Lower lobe of right lung (tissue), 2 donors: ENCODE results near the gene PIK3R3. TPM values are rescaled to one million over a fixed set of nuclear protein-coding genes. Genes with fewer than 3 reads are reported as not detected.

Experiments
- ATAC-seq, 2 donors: fragments of 200-7000 bp; cut with Tn5 transposase; one replicate each; pipeline ENCODE4 v1.9.1; 2020 to 2022; ENCODE audit warnings: mild to moderate bottlenecking in 2 of 2, moderate library complexity in 2 of 2
- DNase-seq: peaks from one replicate; pipeline ENCODE4 v3.0.0-alpha.2; 2020
- H3K27ac ChIP-seq: fragments of 200-600 bp; one replicate; pipeline ENCODE4 v1.8.0; 2022
- H3K27me3 ChIP-seq: fragments of 200-600 bp; one replicate; pipeline ENCODE4 v1.8.0; 2022; ENCODE audit warnings: low read depth
- H3K36me3 ChIP-seq: fragments of 200-600 bp; one replicate; pipeline ENCODE4 v1.8.0; 2022; ENCODE audit warnings: mild to moderate bottlenecking
- H3K4me1 ChIP-seq: fragments of 200-600 bp; one replicate; pipeline ENCODE4 v1.8.0; 2022
- H3K4me3 ChIP-seq: fragments of 200-600 bp; one replicate; pipeline ENCODE4 v1.8.0; 2022; ENCODE audit warnings: mild to moderate bottlenecking
- H3K9me3 ChIP-seq: fragments of 200-600 bp; one replicate; pipeline ENCODE4 v1.8.0; 2022
- CTCF ChIP-seq: fragments of 200-600 bp; IDR thresholded peaks from one replicate; pipeline ENCODE4 v1.8.0; 2022; ENCODE audit warnings: antibody characterized with exemption, mild to moderate bottlenecking
- intact Hi-C: fragments of 100-400 bp; cut with DNase I; formaldehyde crosslinking; loops from one replicate; pipeline ENCODE4 v1.11.0; 2022
- total RNA-seq: library from RNA; stranded (reverse); fragmentation: NEBNext Ultra II Directional; extraction: Animal tissue kit (Norgen Biotek cat#: 25700); gene quantifications from one replicate; pipeline ENCODE4 v1.2.1, GENCODE V29; 2021
- donor health status: DM: no; HTN: yes; CAD: no; lungs with severe emphysema.

Gene PIK3R3
- total RNA-seq, 1 donor from 2014 or later, result 39.2 TPM

GRCh38 chr1:46130606-46131005, 1.8 kb downstream of the PIK3R3 start:
- intact Hi-C loops, result no loop called here
- peaks cover 23% of the 10 kb centered on the region for H3K4me1 ChIP-seq
- no peak for TF ChIP-seq CTCF
- peaks cover 11% of the 10 kb centered on the region for H3K27me3 ChIP-seq
- H3K36me3 ChIP-seq, result no peaks in the 10 kb centered on the region
- no peak for DNase-seq
- peak overlapping the region; percentile 95 for H3K27ac ChIP-seq
- H3K9me3 ChIP-seq, result no peaks in the 10 kb centered on the region
- H3K4me3 ChIP-seq, result peak overlapping the region; percentile 76
- no peak for ATAC-seq

GRCh38 chr1:46130121-46130520, 2.3 kb downstream of the PIK3R3 start:
- ATAC-seq (no peak), DNase-seq (no peak)
- H3K27me3 ChIP-seq, result peaks cover 11% of the 10 kb centered on the region
- peak overlapping the region; percentile 18 for H3K27ac ChIP-seq
- intact Hi-C loops, result no loop called here
- no peaks in the 10 kb centered on the region for H3K36me3 ChIP-seq
- no peak for TF ChIP-seq CTCF
- H3K4me3 ChIP-seq, result peak overlapping the region; percentile 76
- H3K4me1 ChIP-seq, result peaks cover 19% of the 10 kb centered on the region
- no peaks in the 10 kb centered on the region for H3K9me3 ChIP-seq

GRCh38 chr1:46128344-46128743, 4.1 kb downstream of the PIK3R3 start:
- TF ChIP-seq CTCF, result no peak
- ATAC-seq, result no peak
- Histone ChIP-seq H3K36me3 (no peaks in the 10 kb centered on the region), H3K27ac (no peak overlapping the region), H3K9me3 (no peaks in the 10 kb centered on the region), H3K4me1 (peaks cover 3% of the 10 kb centered on the region), H3K4me3 (peak overlapping the region; percentile 76), H3K27me3 (peaks cover 11% of the 10 kb centered on the region)
- DNase-seq, result no peak
- intact Hi-C loops, result no loop called here

DNA sequence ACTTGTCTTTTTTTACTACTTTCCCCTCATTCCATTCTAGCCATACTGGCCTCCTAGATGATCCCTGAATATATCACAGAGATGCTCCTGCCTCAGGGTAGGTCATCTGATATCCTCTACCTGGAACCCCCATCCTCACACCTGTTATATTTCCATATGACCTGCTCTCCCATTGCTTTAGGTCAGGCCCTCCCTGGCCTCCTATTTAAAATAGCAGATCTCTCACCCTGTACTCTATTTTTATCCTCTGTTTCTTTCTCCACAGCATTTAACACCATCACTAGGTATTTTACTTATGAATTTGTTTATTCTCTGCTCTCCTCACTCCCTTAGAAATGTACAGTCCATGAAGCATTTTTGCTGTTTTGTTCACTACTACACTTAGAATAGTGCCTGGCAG, 13.6 kb downstream of the PIK3R3 start:
- DNase-seq, result no peak
- H3K27ac ChIP-seq, result no peak overlapping the region
- H3K4me1 ChIP-seq, result no peaks in the 10 kb centered on the region
- no peak for TF ChIP-seq CTCF
- no peaks in the 10 kb centered on the region for H3K9me3 ChIP-seq
- H3K36me3 ChIP-seq, result no peaks in the 10 kb centered on the region
- no peak overlapping the region for H3K4me3 ChIP-seq
- no peaks in the 10 kb centered on the region for H3K27me3 ChIP-seq
- intact Hi-C loops, result no loop called here
- ATAC-seq, result no peak

GRCh38 chr1:46117810-46118494, 14.5 kb downstream of the PIK3R3 start:
- Histone ChIP-seq H3K27ac (no peak overlapping the region), H3K4me3 (no peak overlapping the region), H3K36me3 (no peaks in the 10 kb centered on the region), H3K27me3 (no peaks in the 10 kb centered on the region), H3K9me3 (no peaks in the 10 kb centered on the region), H3K4me1 (no peaks in the 10 kb centered on the region)
- DNase-seq (no peak), ATAC-seq (no peak)
- TF ChIP-seq CTCF, result no peak
- intact Hi-C loops, result no loop called here
